Spleen (tissue), 7 donors: ENCODE measurements around the gene RNF166.

Experiments
- POLR2AphosphoS5 ChIP-seq, 3 donors: sonication (generic); formaldehyde crosslinking; IDR thresholded peaks; one replicate each; pipeline ENCODE4 v1.5.1; 2017; ENCODE audit warnings: antibody characterized with exemption in 3 of 3
- TF ChIP-seq, protein P1 (sequence below), 11 experiments: fragments of 200-600 bp in 7 of 11; fragments of 450-650 bp in 4 of 11; sonication (generic) in 4 of 11; IDR thresholded peaks in 8 of 11; conservative IDR thresholded peaks in 3 of 11; 1 replicate in 7 of 11; 2 replicates in 4 of 11; pipeline versions ENCODE4 v1.4.0 to v1.8.0; 2016 to 2021; ENCODE audit warnings: antibody characterized with exemption in 11 of 11, inconsistent platforms in 4 of 11, mild to moderate bottlenecking in 1 of 11
- donor health status: DM: no; HTN: no; CAD: no; lungs with moderate emphysema.
- donor health status: DM: no; HTN: no; CAD: no.
- donor health status: DM: no; HTN: no; CAD: no.

GRCh38 chr16:88677721-88678120 lies 28.5 kb downstream of the RNF166 start:
- no peak for TF ChIP-seq POLR2AphosphoS5 (IDR thresholded peaks at IDR 0.05)
- TF ChIP-seq, protein P1, sequence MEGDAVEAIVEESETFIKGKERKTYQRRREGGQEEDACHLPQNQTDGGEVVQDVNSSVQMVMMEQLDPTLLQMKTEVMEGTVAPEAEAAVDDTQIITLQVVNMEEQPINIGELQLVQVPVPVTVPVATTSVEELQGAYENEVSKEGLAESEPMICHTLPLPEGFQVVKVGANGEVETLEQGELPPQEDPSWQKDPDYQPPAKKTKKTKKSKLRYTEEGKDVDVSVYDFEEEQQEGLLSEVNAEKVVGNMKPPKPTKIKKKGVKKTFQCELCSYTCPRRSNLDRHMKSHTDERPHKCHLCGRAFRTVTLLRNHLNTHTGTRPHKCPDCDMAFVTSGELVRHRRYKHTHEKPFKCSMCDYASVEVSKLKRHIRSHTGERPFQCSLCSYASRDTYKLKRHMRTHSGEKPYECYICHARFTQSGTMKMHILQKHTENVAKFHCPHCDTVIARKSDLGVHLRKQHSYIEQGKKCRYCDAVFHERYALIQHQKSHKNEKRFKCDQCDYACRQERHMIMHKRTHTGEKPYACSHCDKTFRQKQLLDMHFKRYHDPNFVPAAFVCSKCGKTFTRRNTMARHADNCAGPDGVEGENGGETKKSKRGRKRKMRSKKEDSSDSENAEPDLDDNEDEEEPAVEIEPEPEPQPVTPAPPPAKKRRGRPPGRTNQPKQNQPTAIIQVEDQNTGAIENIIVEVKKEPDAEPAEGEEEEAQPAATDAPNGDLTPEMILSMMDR (IDR thresholded peaks at IDR 0.05 in 8 of 11, conservative IDR thresholded peaks at IDR 0.05 in 3 of 11), result no peak
